ENCODE measurements around the gene TMUB1. TPM values are rescaled to one million over a fixed set of nuclear protein-coding genes. Genes with fewer than 3 reads are reported as not detected.

TMUB1 gene
- total and polyA plus RNA-seq, 9 of the 15 experiments (the other 6 are each of a cell fraction or from before 2014, with no cell fraction given) = 0.14 to 241 (median 74.1) TPM

DNA sequence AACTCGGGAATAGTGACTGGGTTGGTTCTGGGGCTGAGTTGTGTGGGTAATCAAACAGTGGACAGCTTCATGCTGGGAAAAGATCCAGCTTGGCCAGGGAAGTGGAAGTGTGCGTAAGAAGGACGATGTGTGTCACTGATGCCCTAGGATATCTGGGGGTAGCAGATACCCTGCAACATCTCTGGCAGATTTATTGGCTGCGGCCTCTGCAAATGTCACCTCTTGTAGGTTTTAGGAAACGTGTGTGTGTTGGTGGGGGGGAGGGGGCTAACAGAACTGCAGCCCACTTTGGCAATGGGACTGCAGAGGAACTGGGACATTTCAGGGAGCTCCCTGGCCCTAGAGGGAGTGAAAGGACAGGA is 2.0 kb upstream of the TMUB1 start (continued):
- TF ChIP-seq RREB1 (CRISPR knock-in tag; IDR thresholded peaks at IDR 0.05) (0 out of 2 replicates have a peak, but pooled peaks have one; percentile 4), EWSR1 (IDR thresholded peaks at IDR 0.05; ENCODE audit: borderline replicate concordance, low read depth, partially characterized antibody) (no peak), SREBF2 (CRISPR knock-in tag; IDR thresholded peaks at IDR 0.05) (no peak), BRF1 (IDR thresholded peaks at IDR 0.05; ENCODE audit: borderline replicate concordance, extremely low read depth, insufficient read length) (no peak), ELK3 (CRISPR knock-in tag; IDR thresholded peaks at IDR 0.05) (no peak), IRF9 (tag; IDR thresholded peaks at IDR 0.05) (no peak), NFYB (IDR thresholded peaks at IDR 0.05; ENCODE audit: extremely low read depth, insufficient read length) (no peak)
- TF ChIP-seq, protein P1, sequence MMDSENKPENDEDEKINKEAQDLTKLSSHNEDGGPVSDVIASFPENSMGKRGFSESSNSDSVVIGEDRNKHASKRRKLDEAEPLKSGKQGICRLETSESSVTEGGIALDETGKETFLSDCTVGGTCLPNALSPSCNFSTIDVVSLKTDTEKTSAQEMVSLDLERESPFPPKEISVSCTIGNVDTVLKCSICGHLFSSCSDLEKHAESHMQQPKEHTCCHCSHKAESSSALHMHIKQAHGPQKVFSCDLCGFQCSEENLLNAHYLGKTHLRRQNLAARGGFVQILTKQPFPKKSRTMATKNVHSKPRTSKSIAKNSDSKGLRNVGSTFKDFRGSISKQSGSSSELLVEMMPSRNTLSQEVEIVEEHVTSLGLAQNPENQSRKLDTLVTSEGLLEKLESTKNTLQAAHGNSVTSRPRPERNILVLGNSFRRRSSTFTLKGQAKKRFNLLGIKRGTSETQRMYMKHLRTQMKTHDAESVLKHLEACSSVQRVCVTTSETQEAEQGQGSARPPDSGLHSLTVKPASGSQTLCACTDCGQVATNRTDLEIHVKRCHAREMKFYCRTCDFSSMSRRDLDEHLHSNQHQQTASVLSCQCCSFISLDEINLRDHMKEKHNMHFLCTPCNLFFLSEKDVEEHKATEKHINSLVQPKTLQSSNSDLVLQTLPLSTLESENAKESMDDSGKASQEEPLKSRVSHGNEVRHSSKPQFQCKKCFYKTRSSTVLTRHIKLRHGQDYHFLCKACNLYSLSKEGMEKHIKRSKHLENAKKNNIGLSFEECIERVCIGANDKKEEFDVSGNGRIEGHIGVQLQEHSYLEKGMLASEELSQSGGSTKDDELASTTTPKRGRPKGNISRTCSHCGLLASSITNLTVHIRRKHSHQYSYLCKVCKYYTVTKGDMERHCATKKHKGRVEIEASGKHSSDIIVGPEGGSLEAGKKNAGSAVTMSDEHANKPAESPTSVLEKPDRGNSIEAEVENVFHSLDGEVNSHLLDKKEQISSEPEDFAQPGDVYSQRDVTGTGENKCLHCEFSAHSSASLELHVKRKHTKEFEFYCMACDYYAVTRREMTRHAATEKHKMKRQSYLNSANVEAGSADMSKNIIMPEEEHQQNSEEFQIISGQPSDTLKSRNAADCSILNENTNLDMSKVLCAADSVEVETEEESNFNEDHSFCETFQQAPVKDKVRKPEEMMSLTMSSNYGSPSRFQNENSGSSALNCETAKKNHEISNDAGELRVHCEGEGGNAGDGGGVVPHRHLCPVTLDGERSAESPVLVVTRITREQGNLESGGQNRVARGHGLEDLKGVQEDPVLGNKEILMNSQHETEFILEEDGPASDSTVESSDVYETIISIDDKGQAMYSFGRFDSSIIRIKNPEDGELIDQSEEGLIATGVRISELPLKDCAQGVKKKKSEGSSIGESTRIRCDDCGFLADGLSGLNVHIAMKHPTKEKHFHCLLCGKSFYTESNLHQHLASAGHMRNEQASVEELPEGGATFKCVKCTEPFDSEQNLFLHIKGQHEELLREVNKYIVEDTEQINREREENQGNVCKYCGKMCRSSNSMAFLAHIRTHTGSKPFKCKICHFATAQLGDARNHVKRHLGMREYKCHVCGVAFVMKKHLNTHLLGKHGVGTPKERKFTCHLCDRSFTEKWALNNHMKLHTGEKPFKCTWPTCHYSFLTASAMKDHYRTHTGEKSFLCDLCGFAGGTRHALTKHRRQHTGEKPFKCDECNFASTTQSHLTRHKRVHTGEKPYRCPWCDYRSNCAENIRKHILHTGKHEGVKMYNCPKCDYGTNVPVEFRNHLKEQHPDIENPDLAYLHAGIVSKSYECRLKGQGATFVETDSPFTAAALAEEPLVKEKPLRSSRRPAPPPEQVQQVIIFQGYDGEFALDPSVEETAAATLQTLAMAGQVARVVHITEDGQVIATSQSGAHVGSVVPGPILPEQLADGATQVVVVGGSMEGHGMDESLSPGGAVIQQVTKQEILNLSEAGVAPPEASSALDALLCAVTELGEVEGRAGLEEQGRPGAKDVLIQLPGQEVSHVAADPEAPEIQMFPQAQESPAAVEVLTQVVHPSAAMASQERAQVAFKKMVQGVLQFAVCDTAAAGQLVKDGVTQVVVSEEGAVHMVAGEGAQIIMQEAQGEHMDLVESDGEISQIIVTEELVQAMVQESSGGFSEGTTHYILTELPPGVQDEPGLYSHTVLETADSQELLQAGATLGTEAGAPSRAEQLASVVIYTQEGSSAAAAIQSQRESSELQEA (IDR thresholded peaks at IDR 0.05; ENCODE audit: low read depth) = no peak
- TF ChIP-seq, protein P2, sequence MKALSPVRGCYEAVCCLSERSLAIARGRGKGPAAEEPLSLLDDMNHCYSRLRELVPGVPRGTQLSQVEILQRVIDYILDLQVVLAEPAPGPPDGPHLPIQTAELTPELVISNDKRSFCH (CRISPR knock-in tag; IDR thresholded peaks at IDR 0.05) = no peak
- TF ChIP-seq, protein P2 (tag; IDR thresholded peaks at IDR 0.05) = no peak

Measured in K562 (cell line).